Erythroblast (primary cell): Measurements from ENCODE around the gene CCDC91.
"Not testable (repeated sequence)": the region's sequence is repeated elsewhere in the genome, so short reads cannot be mapped to it uniquely, and the experiment has no call there.

Source experiments
- DNase-seq, 2 experiments: peaks; one replicate each; lab custom pipeline; 2025; lab: John Stamatoyannopoulos, UW
- GATA1 ChIP-seq: IDR thresholded peaks from 2 replicates; pipeline ENCODE4 v1.6.1; 2011; ENCODE audit warnings: low read depth, mild to moderate bottlenecking, control low read depth, low read length, moderate library complexity
- POLR2A ChIP-seq: IDR thresholded peaks from 2 replicates; pipeline ENCODE4 v1.6.1; 2011; ENCODE audit warnings: mild to moderate bottlenecking, low read length

CCDC91 gene

GRCh38 chr12:28367993-28368392, 177.7 kb downstream of the CCDC91 start:
- DNase-seq = no peak
- TF ChIP-seq GATA1 (no peak), POLR2A (no peak)

DNA sequence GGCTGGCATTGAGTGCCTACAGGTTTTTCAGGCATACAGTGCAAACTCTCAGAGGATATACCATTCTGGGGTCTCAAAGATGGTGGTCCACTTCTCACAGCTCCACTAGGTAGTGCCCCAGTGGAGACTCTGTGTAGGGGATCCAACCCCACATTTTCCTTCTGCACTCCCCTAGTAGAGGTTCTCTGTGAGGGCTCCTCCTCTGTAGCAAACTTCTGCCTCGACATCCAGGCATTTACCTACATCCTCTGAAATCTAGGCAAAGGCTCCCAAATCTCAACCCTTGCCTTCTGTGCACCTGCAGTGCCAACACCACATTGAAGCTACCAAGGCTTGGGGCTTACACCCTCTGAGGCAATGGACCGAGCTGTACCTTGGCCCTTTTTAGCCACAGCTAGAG, 179.2 kb downstream of the CCDC91 start:
- no peak for TF ChIP-seq POLR2A
- TF ChIP-seq GATA1 = no peak
- peak in 1 of 2 experiments; percentile 2 for DNase-seq

DNA sequence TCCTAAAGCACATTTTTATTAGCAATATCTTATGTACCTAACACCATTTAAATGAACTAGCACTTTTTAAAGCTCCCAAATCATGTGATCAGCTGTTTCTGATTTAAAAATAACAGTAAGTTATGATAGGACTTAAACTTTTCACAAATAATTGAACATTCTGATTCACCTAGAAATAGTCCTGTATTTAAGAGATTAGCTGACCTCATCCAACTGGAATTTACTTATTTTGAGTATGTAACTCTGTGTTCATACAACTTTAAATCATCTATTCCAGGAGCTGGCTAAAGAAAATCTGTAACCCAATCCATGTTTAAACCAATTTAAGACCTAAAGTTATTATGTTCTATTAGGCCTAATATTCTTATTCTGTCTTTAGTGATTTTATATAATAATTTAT, 184.3 kb downstream of the CCDC91 start:
- DNase-seq = no peak

DNA sequence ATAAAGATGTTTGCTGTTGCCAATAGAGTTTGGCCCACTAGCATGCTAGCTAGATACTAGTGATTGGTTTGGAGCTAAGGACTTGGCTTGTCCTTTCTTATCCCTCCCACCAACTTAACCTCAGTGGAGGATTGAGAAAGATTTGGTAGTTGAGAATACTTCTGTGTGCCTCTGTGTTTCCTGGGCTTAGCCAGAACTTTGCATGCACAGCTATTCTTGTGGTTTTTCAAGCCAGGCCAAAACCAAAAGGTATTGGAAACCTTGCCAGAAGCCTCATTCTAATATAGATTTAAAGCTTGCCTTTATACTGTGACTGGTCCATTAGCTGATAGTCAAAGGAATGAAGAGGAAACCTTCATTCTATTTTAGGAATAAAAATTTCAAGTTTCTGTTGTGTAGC, 188.5 kb downstream of the CCDC91 start:
- DNase-seq = no peak
- TF ChIP-seq POLR2A = no peak
- no peak for TF ChIP-seq GATA1

More for the DNA sequence above, 184.3 kb downstream of the CCDC91 start:
- TF ChIP-seq GATA1 (no peak), POLR2A (no peak)

DNA sequence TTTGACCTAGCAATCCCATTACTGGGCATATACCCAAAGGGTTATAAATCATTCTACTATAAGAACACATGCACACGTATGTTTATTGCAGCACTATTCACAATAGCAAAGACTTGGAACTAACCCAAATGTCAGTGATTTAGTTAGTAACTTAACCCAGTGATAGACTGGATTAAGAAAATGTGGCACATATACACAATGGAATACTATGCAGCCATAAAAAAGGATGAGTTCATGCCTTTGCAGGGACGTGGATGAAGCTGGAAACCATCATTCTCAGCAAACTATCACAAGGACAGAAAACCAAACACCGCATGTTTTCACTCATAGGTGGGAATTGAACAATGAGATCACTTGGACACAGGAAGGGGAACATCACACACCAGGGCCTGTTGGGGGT, 189.5 kb downstream of the CCDC91 start:
- DNase-seq = not testable (repeated sequence)

- DNase-seq = no peak
- TF ChIP-seq GATA1 = no peak
- no peak for TF ChIP-seq POLR2A
These were observed 193.1 kb downstream of the CCDC91 start for GRCh38 chr12:28383368-28383767.

DNA sequence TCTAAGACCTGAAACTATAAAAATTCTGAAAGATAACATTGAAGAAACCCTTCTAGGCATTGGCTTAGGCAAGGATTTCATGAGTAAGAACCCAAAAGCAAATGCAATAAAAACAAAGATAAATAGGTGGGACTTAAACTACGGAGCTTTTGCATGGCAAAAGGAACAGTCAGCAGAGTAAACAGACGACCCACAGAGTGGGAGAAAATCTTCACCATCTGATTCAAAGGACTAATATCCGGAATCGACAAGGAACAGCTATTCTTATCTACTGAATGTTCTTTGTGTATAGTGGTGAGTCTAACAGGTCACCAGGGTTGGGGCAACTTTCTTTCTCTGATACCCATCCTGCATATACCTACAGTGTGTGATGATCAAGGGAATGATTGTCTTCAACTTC, 198.6 kb downstream of the CCDC91 start:
- no peak for DNase-seq
- TF ChIP-seq POLR2A (no peak), GATA1 (no peak)

DNA sequence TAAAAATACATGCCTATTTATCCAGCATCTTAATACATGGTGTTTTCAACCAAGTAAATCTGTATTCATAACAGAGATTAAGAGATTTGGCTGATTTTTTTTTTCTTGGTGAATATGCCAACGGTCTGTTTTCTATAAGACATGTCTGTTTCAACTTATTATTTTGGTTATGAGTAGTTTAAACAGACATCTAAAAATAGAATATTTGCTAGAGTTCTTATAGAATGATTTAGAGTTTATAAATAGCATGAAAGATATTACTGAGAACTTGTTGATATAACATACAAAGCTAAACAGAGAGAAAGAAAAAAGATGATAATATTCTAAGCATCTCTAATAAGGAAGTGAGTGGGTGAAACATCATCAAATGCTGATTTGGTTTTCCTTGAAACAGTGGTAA, 199.9 kb downstream of the CCDC91 start:
- DNase-seq = no peak

GRCh38 chr12:28390761-28391385, 200.6 kb downstream of the CCDC91 start:
- no peak for DNase-seq
- TF ChIP-seq GATA1 = no peak
- no peak for TF ChIP-seq POLR2A

More for the DNA sequence above, 199.9 kb downstream of the CCDC91 start:
- TF ChIP-seq POLR2A = no peak
- no peak for TF ChIP-seq GATA1

- TF ChIP-seq GATA1 (no peak), POLR2A (no peak)
- no peak for DNase-seq
These were observed 219.6 kb downstream of the CCDC91 start for GRCh38 chr12:28409892-28410291.

DNA sequence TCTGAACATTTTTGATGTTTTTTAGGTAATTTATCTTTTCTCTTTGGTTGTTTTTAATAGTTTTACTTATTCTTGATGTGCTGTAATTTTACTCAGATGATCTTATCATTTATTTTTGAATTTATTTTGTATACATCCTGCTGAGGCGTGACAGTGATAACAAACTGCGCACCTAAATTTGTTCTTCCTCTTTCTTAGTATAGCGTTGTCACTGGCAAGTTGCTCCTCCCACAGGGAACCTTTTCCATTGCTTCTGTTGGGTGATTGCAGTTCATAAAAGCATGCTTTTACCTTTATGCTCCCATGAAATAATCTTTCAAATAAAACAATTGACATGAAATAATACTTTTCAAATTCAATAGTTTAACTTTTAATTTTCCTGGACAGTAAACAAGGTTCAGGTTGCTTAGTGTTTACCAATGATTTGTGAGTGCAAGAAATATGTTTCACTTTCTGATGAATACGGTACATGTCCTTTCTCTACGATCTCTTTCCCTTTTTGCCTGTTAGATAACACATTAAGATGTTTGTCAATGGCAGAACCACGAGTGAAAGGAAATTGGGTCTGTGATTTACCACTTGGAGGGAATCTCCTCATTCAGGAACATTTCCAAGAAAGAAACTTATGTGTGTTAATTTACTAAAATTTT, 223.3 kb downstream of the CCDC91 start:
- TF ChIP-seq GATA1 = no peak
- TF ChIP-seq POLR2A = no peak
- no peak for DNase-seq

- TF ChIP-seq POLR2A (no peak), GATA1 (no peak)
- no peak for DNase-seq
These were observed 225.5 kb downstream of the CCDC91 start for GRCh38 chr12:28415755-28416154.

DNA sequence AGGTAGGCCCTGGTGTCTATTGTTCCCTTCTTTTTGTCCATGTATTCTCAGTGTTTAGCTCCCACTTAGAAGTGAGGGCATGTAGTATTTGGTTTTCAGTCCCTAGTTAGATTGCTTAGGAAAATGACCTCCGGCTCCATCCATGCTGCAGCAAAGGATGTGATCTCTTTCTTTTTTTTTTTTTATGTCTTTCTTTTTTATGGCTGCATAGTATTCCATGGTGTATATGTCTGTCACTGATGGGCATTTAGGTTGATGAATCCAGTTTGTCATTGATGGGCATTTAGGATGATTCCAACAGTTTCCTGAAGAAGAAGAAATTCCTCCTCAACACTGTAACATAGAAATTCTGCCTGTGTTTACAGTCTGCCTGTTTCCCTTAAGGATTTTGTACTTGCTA, 231.1 kb downstream of the CCDC91 start:
- no peak for DNase-seq

GRCh38 chr12:28424965-28425364, 234.7 kb downstream of the CCDC91 start:
- no peak for TF ChIP-seq GATA1
- no peak for TF ChIP-seq POLR2A
- no peak for DNase-seq

More for the DNA sequence above, 231.1 kb downstream of the CCDC91 start:
- TF ChIP-seq GATA1 (no peak), POLR2A (no peak)

- TF ChIP-seq GATA1 = no peak
- no peak for TF ChIP-seq POLR2A
- no peak for DNase-seq
These were observed 235.3 kb downstream of the CCDC91 start for GRCh38 chr12:28425526-28425925.

DNA sequence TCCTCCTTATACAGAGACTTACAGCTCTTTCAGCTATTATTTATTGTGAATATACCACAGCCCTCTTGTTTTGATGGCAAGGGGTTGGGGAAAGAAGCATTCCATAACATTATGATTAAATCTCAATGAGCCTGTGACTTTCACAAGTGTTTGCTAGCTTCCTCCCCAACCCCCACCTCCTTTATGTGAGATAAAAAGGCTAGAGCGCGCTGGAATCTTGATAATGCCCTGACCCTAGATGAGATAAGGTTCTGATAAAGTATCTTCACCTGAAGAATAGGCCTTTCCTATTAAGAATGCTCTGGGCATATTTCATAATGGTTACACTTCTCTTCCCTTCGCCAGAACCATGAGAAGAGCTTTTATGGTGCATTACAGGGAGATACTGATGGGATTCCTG, 236.8 kb downstream of the CCDC91 start:
- TF ChIP-seq GATA1 (no peak), POLR2A (no peak)
- DNase-seq = no peak
